Lung (tissue), 12 donors: ENCODE data around the gene GLT1D1. TPM values are rescaled to one million over a fixed set of nuclear protein-coding genes. Genes with fewer than 3 reads are reported as not detected.
A peak's percentile ranks its signal among the peaks of the same experiment; 100 is the strongest.

Source experiments
- ATAC-seq: fragments of 200-7000 bp; cut with Tn5 transposase; one replicate; pipeline ENCODE4 v1.9.1; 2020; ENCODE audit warnings: moderate number of reproducible peaks; ENCODE audit not compliant: insufficient read depth, low FRiP score
- DNase-seq, 3 donors: peaks; one replicate each; pipeline ENCODE4 v3.0.0-alpha.2; 2013 to 2017
- H3K27ac ChIP-seq, 2 donors: one replicate each; pipeline ENCODE4 v1.5.1; 2013; ENCODE audit warnings: mild to moderate bottlenecking in 2 of 2, moderate library complexity in 2 of 2, control low read depth in 1 of 2, inconsistent platforms in 1 of 2, low read depth in 1 of 2, low read length in 1 of 2
- H3K27me3 ChIP-seq, 3 donors: one replicate each; pipeline ENCODE4 v1.5.1; 2013; ENCODE audit warnings: low read length in 2 of 3; ENCODE audit not compliant: control insufficient read depth in 3 of 3, insufficient read depth in 3 of 3
- H3K36me3 ChIP-seq, 4 donors: one replicate each; pipeline ENCODE4 v1.5.1; 2013; ENCODE audit warnings: low read length in 4 of 4, mild to moderate bottlenecking in 1 of 4, moderate library complexity in 1 of 4; ENCODE audit not compliant: control insufficient read depth in 4 of 4, insufficient read depth in 4 of 4
- H3K4me1 ChIP-seq, 5 donors: one replicate each; pipeline ENCODE4 v1.5.1; 2013; ENCODE audit warnings: low read length in 5 of 5, mild to moderate bottlenecking in 2 of 5, moderate library complexity in 1 of 5; ENCODE audit not compliant: control insufficient read depth in 5 of 5, insufficient read depth in 5 of 5
- H3K4me3 ChIP-seq: one replicate; pipeline ENCODE4 v1.5.1; 2013; ENCODE audit warnings: mild to moderate bottlenecking, control low read depth, moderate library complexity
- H3K9ac ChIP-seq, 2 donors: one replicate each; pipeline ENCODE4 v1.5.1; 2013; ENCODE audit warnings: low read length in 2 of 2, control low read depth in 1 of 2; ENCODE audit not compliant: insufficient read depth in 1 of 2
- H3K9me3 ChIP-seq, 4 donors: one replicate each; pipeline ENCODE4 v1.5.1; 2013; ENCODE audit warnings: low read length in 3 of 4, mild to moderate bottlenecking in 1 of 4, moderate library complexity in 1 of 4; ENCODE audit not compliant: control insufficient read depth in 4 of 4, insufficient read depth in 3 of 4
- CTCF ChIP-seq: IDR thresholded peaks from 2 replicates; pipeline ENCODE4 v1.5.1; 2012; ENCODE audit warnings: mild to moderate bottlenecking; ENCODE audit errors: control extremely low read depth, extremely low read depth
- WGBS, 2 donors: extraction: QIAGEN DNeasy Blood & Tissue Kit; methylation state at CpG; one replicate each; pipeline ENCODE4 v1.1.7; 2013; 5-methylcytosine and 5-hydroxymethylcytosine counted together
- polyA plus RNA-seq, 2 donors: library from polyadenylated mRNA; stranded (reverse); fragments of 200-250 nt; gene quantifications; one replicate each; pipeline ENCODE4 v1.2.1, GENCODE V29; 2013
- total RNA-seq, 2 donors: library from RNA; depleted of rRNA in 1 of 2; stranded (reverse); fragments of >200 nt in 1 of 2; gene quantifications; one replicate each; pipeline ENCODE4 v1.2.1, GENCODE V29; 2014 to 2021
- donor health status: control.
- donor health status: control.
- donor health status: Bipolar disorder and iron deficiency.
- donor health status: healthy.
- donor health status: DM: yes; HTN: yes; CAD: no.

GLT1D1 gene
- total and polyA plus RNA-seq, 4 donors, result 0.39 to 25.4 (median 4.2) TPM

GRCh38 chr12:128864516-128865186 is 11.4 kb downstream of the GLT1D1 start:
- no peak for TF ChIP-seq CTCF
- no peak overlapping the region for H3K4me3 ChIP-seq
- no peaks in the 10 kb centered on the region for H3K27me3 ChIP-seq
- H3K36me3 ChIP-seq, result no peaks in the 10 kb centered on the region
- H3K27ac ChIP-seq, result no peak overlapping the region
- ATAC-seq (no peak), DNase-seq (peak in 1 of 3 donors; percentile 9)
- no peaks in the 10 kb centered on the region for H3K4me1 ChIP-seq
- H3K9ac ChIP-seq, result no peak overlapping the region
- WGBS, 2 donors, result 73 to 80% methylated on average over 9 of the region's 9 CpGs
- no peaks in the 10 kb centered on the region for H3K9me3 ChIP-seq

- WGBS, 2 donors, result 82 to 94% methylated on average over 13 of the region's 13 CpGs
- no peak for DNase-seq
- Histone ChIP-seq H3K27ac (no peak overlapping the region), H3K36me3 (no peaks in the 10 kb centered on the region), H3K4me3 (no peak overlapping the region), H3K9me3 (no peaks in the 10 kb centered on the region), H3K4me1 (no peaks in the 10 kb centered on the region), H3K27me3 (no peaks in the 10 kb centered on the region), H3K9ac (no peak overlapping the region)
- TF ChIP-seq CTCF, result no peak
- no peak for ATAC-seq
Measured at GRCh38 chr12:128867466-128867865, 14.2 kb downstream of the GLT1D1 start.

GRCh38 chr12:128871516-128871892 is 18.2 kb downstream of the GLT1D1 start:
- no peak for ATAC-seq
- no peaks in the 10 kb centered on the region for H3K4me1 ChIP-seq
- H3K4me3 ChIP-seq, result no peak overlapping the region
- H3K27me3 ChIP-seq, result no peaks in the 10 kb centered on the region
- H3K9ac ChIP-seq, result no peak overlapping the region
- WGBS, 2 donors, result 44 to 57% methylated on average over 2 of the region's 2 CpGs
- DNase-seq, result no peak
- peaks cover 0 to 3% (median 0%) of the 10 kb centered on the region in 4 donors for H3K9me3 ChIP-seq
- no peaks in the 10 kb centered on the region for H3K36me3 ChIP-seq
- TF ChIP-seq CTCF, result no peak
- no peak overlapping the region for H3K27ac ChIP-seq

- ATAC-seq, result no peak
- WGBS, 2 donors, result 80 to 87% methylated on average over 5 of the region's 5 CpGs
Measured at GRCh38 chr12:128872303-128872702, 19.0 kb downstream of the GLT1D1 start.

More at GRCh38 chr12:128872303-128872702, 19.0 kb downstream of the GLT1D1 start:
- Histone ChIP-seq H3K27ac (no peak overlapping the region), H3K36me3 (no peaks in the 10 kb centered on the region), H3K27me3 (no peaks in the 10 kb centered on the region), H3K4me3 (no peak overlapping the region), H3K9ac (no peak overlapping the region), H3K9me3 (peaks cover 0 to 3% (median 1%) of the 10 kb centered on the region in 4 donors), H3K4me1 (no peaks in the 10 kb centered on the region)
- TF ChIP-seq CTCF, result no peak
- no peak for DNase-seq
